Glomerular visceral epithelial cell (primary cell): ENCODE measurements around the gene ERCC6.

Source experiments
- DNase-seq: peaks from one replicate; pipeline ENCODE4 v3.0.0-alpha.2; 2016; ENCODE audit errors: extremely low spot score

Gene ERCC6

DNA sequence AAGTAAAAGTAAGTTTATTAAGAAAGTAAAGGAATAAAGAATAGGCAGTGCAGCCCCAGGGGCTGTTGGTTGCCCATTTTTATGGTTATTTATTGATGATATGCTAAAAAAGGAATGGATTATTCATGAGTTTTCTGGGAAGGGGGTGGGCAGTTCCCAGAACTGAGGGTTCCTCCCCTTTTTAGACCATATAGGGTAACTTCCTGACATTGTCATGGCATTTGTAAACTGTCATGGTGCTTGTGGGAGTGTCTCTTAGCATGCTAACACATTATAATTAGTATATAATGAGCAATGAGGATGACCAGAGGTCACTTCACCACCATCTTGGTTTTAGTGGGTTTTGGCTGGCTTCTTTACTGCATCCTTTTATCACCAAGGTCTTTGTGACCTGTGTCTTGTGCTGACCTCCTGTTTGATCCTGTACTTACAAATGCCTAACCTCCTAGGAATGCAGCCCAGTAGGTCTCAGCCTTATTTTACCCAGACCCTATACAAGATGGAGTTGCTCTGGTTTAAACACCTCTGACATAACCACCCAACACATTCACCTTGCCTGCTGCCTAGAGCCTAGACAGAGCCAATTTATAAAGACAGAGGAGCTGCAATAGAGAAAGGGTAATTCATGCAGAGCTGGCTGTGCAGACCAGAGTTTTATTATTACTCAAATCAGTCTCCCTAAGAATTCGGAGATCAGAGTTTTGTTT lies 10.9 kb upstream of the ERCC6 start:
- DNase-seq: no peak

GRCh38 chr10:49543604-49544003 lies 4.7 kb upstream of the ERCC6 start:
- no peak for DNase-seq

DNA sequence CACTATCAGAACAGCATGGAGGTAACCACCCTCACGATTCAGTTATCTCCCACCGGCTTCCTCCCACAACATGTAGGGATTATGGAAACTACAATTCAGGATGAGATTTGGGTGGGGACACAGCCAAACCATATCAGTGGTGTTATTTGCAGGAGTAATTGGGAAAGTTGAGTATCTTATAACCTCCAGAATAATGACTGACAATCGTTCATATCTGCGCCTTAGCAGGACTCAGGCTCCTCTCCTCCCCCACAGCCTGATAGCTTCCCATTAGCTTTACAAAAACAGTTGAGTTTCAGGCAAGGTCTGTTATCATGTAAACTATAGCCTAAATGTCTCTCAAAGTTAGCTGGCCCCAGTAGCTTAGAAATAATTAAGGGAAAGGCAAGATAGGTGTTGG lies 3.4 kb upstream of the ERCC6 start:
- DNase-seq: no peak

DNA sequence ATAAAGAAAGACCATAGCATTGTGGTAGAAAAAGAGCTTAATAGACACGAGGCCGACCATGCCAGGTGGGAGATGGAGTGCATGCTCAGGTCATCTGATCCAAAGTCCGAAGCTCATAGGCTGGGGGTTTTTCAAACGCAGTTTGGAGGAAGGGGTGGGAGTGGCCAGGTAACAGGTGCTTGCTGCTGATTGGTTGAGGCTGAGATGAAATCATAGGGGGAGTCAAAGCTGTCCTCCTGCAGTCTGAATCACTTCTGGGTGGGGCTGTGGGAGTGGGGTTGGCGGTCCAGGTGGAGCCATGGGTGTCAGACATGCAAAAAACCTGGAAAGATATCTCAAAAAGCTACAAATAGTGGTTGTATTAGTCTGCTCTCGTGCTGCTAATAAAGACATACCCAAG lies 2.8 kb upstream of the ERCC6 start:
- DNase-seq: no peak

DNA sequence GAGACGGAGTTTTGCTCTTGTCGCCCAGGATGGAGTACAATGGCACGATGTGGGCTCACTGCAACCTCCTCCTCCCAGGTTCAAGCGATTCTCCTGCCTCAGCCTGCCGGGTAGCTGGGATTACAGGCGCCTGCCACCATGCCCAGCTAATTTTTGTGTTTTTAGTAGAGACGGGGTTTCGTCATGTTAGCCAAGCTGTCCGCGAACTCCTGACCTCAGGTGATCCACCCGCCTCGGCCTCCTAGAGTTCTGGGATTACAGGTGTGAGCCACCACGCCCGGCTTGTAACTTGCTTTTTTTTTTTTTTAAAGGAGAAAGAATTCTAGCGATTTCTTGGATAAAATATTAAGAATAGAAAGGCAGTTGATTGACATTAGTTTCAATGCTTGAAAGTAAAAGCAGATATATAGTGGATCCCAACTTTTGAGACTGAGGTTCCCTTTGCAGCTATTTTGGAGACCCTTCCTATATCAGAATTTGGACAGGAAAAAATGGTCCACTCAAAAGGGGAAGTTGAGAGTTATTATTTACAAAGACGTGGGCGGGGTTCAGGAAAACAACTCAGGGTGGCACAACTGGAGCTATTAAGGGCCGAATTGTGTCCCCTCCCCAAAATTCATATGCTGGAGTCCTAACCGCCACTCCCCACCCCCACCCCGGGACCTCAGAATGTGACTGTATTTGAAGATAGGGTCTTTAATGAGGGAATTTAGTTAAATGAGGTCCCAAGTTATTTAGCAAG lies 1.3 kb upstream of the ERCC6 start:
- DNase-seq: no peak

DNA sequence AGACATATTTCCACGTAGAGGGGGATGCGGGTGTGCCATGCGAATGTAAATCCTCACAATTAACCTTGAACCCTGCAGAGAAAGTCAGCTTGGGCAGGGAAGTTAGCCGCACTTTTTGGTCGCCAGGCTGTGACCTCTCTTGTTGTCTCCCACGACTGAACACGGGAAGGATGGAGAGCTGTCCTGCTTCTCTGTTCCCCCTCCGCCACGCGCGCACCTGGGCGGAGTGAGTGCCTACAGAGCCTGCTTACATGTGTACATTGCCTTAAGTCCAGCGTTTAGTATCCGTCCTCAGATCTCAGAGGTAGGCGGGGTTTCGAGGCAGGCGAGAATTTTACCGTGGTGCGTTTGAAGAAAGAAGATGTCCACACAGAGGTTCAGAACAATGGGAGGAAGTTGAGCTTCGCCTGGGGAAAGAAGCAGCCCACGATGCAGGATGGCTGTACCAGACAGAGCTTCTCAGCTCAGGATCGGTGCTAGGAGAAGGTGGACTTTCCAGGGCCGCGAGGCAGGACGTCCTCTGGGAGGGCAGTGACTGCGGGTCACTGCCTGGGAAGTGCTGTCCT lies 482 bp upstream of the ERCC6 start:
- peak; percentile 41 for DNase-seq

GRCh38 chr10:49534670-49535381 lies 4.1 kb downstream of the ERCC6 start:
- DNase-seq: peak; percentile 8

GRCh38 chr10:49532461-49532860 lies 6.5 kb downstream of the ERCC6 start:
- no peak for DNase-seq

DNA sequence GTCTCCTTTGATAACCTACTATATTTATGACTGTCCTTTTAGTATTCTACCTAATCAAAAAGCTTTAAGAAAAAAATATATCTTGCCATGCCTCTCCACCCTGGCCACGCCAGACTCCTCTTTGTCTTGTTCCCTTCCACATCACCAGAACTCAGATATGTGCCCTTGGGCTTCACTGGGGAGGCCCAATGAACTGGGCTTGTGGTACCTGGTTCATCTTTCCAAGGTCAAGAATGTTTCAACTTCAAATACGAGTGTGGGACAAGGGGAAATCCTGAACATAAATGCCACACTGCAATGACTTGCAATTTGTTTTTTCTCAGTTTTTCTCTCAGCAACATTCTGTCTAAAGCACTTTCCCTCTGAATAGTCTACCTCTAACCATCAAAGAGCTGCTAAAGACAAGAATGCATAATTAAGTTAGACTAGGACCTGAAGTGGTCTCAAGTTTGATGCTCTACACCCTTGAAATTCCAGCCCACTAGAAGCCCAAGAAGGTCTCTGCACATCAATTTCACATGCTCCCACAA lies 9.9 kb downstream of the ERCC6 start:
- DNase-seq: no peak

DNA sequence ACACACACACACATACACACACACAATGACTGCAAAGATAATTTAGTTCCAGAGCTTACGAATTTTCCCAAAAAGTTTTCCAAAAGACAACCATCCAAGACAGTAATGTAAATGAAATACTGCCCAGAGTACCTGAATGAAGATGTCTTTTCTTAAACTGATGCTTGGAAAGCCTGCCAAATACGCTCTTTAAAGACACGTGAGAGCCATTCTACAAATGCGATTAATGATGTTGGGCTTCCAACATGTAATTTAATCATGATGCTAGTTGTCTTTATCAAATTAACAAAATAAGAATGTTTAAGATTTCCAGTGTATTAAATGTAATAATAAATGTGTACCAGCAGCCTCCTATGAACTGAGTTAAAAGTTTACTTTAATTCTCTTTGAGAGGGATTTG lies 11.1 kb downstream of the ERCC6 start:
- no peak for DNase-seq

- DNase-seq: no peak
Measured at GRCh38 chr10:49527061-49527460, 11.9 kb downstream of the ERCC6 start.

DNA sequence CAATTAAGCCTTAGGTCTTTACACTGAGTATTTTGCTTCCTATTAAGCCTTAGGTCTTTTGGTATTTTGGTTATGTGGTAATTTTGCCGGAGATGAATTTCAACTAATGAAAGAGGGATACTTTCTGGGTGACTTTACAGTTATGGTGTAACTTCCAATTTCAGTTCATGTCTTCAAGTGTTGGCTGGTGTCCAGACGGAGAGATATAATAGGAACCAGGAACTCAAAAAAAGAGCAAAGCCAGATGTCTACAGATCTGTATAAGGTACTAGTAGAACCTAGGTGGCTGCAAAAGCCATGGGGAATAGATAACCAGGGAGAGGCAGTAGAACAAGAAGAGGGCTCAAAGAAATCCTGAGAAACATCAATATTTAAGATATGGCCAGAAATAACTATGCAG lies 12.3 kb downstream of the ERCC6 start:
- DNase-seq: no peak

- no peak for DNase-seq
Measured at GRCh38 chr10:49524496-49524895, 14.4 kb downstream of the ERCC6 start.

- DNase-seq: no peak
Measured at GRCh38 chr10:49523301-49523700, 15.6 kb downstream of the ERCC6 start.

DNA sequence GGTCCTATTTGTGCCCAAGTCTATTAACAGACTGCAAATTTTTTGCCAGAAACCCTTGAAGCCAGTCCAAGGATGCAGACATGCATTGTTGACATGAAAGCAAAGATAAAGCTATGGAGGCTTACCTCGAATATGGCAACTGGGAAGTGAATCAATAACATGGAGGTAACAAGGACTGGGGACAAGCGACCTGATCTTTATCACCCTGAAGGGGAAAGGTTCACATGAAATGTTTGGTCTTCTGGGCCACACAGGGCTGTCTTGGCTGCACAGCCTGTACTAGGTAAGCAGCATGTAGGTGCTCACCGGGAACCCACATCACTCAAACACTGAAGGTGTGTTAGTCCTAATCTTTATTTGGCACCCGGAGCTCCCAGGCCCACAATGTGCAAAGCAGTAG lies 17.9 kb downstream of the ERCC6 start:
- no peak for DNase-seq

- no peak for DNase-seq
Measured at GRCh38 chr10:49520122-49520775, 18.7 kb downstream of the ERCC6 start.

DNA sequence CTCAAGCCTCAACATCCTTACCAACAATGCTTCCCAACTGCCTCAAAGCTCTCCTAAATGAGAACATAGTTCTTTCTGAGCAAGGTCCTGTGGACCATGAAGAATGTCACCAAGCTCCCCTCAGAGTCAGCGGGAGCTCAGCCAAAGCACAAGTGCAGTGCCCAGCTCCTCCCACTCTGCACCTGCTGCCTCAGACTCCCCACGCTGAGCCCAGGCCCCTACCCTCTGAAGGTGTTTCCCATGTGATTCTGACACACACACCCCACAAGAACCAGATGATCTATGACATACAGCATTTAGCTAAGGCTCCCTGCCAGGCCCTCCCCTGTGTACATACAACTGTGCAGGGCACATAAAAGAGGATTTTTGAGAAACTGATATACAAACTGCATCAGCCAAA lies 19.2 kb downstream of the ERCC6 start:
- no peak for DNase-seq

GRCh38 chr10:49518982-49519578 lies 19.8 kb downstream of the ERCC6 start:
- DNase-seq: peak; percentile 51

- no peak for DNase-seq
Measured at GRCh38 chr10:49518566-49518965, 20.4 kb downstream of the ERCC6 start.

DNA sequence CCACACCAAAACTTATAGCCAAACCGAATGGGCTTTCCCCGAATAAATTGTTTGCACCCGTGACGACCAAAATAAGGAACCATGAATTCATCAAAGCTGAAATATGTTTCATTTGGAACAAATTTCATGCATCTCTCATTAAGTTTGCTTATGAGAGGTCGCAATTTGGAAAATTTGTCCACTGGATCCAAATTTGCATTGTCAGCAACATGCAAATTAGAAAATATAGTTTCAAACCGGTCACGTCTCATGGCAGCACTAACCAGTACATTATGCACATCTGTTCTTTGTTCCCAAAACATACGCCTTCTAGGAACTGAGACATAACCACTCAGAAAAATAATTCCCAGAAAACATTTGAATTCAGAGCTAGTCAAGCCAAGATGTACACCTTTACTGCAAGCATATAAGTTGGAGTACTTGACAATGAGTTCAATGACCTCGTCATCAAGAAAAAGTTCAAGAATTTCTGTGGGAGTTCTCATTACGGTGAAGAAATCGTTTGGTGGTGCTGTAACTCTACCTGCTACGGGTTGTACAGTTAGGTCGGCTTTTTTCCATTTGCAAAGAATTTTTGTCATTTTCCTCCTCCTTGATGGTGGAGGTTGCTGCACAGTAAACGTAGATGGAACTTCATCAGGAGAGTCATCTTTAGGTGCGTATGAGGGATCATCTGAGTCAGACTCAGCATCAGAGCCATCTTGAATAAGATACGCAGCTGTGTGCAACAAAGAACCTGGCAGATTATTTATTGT lies 22.5 kb downstream of the ERCC6 start:
- no peak for DNase-seq
